Measurements from ENCODE around the gene ANKS3.

The ANKS3 gene

DNA sequence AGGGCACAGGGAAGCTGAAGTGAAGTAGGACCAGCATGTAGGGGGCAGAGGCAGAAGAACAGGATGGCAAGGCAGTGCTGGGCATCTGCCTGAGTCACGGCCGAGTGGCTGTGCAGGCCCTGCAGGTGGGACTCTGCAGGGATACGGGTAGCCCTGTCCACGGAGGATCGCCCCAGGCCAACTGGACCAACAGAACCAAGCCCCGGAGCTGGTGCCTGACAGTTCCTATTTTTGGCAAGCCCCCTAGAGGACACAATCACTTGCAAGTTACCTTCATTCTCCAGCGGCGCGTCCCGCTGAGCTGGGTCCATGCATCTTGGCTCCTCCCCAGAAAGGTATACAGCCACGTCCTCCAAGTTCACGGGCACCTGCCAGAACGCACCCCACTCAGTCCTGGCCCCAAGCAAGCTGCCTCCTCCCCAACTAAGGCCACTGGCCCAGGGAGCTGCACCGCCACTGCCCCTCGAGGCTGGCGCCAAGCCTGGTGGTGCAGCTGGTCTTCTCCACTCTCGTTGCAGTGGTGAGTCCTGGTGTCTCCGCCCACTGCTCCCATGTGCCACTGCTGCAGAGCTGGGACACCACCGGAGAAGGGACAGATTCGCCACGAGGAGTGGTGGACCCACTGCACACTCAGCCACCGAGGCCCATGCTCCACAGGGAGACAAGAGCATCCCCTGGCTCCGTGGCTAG, 26.3 kb upstream of the ANKS3 start:
- no peak for TF ChIP-seq EZH2phosphoT487 (conservative IDR thresholded peaks at IDR 0.05; ENCODE audit: low read length)
- TF ChIP-seq, protein P1, sequence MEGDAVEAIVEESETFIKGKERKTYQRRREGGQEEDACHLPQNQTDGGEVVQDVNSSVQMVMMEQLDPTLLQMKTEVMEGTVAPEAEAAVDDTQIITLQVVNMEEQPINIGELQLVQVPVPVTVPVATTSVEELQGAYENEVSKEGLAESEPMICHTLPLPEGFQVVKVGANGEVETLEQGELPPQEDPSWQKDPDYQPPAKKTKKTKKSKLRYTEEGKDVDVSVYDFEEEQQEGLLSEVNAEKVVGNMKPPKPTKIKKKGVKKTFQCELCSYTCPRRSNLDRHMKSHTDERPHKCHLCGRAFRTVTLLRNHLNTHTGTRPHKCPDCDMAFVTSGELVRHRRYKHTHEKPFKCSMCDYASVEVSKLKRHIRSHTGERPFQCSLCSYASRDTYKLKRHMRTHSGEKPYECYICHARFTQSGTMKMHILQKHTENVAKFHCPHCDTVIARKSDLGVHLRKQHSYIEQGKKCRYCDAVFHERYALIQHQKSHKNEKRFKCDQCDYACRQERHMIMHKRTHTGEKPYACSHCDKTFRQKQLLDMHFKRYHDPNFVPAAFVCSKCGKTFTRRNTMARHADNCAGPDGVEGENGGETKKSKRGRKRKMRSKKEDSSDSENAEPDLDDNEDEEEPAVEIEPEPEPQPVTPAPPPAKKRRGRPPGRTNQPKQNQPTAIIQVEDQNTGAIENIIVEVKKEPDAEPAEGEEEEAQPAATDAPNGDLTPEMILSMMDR (IDR thresholded peaks at IDR 0.05; ENCODE audit: insufficient read depth, low read length, poor library complexity, severe bottlenecking), result no peak
- no peaks in the 10 kb centered on the region for H3K9me3 ChIP-seq (ENCODE audit: insufficient read depth, low read length)

DNA sequence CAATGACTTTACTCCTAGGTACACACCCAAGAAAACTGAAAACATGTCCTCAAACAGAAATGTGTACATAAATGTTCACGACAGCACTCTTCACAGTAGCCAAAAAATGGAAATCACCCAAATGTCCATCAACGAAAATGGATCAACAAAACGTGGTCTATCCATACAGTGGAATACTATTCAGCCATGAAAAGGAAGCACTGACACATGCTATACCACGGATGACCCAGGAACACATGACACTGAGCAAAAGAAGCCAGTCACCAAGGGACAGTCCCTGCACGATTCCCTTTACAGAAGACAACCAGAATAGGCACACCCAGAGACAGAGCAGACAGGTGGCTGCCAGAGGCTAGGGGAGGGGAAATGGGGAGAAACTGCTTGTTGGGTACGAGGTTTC, 21.6 kb upstream of the ANKS3 start:
- Histone ChIP-seq H3K79me2 (ENCODE audit: insufficient read depth, low read length) (no peaks in the 10 kb centered on the region), H3K9me2 (replicated peaks; ENCODE audit: insufficient read depth, low read length) (no peaks in the 10 kb centered on the region), H3K9ac (ENCODE audit: low read length) (no peak overlapping the region), H3K4me2 (ENCODE audit: low read depth, low read length, poor library complexity, severe bottlenecking) (no peak overlapping the region), H4K20me1 (ENCODE audit: low read depth, low read length) (no peaks in the 10 kb centered on the region), H3F3A (ENCODE audit: insufficient read depth) (no peaks in the 10 kb centered on the region), H2AFZ (ENCODE audit: low read depth, low read length, severe bottlenecking) (no peak overlapping the region), H3K27me3 (ENCODE audit: low read length) (no peaks in the 10 kb centered on the region), H3K9me3 (ENCODE audit: insufficient read depth, low read length) (no peaks in the 10 kb centered on the region), H3K4me3 (ENCODE audit: insufficient read depth, low read length, poor library complexity, severe bottlenecking) (no peak overlapping the region), H3K27ac (ENCODE audit: low read depth, low read length) (no peak overlapping the region), H3K36me3 (ENCODE audit: low read length) (0 out of 2 replicates have a peak, but pooled peaks cover 5% of the 10 kb centered on the region)
- TF ChIP-seq, protein P1 (IDR thresholded peaks at IDR 0.05; ENCODE audit: insufficient read depth, low read length, poor library complexity, severe bottlenecking), result no peak
- TF ChIP-seq EZH2phosphoT487 (conservative IDR thresholded peaks at IDR 0.05; ENCODE audit: low read length), result no peak

More for the DNA sequence above, 26.3 kb upstream of the ANKS3 start:
- no peaks in the 10 kb centered on the region for H3K79me2 ChIP-seq (ENCODE audit: insufficient read depth, low read length)
- no peaks in the 10 kb centered on the region for H3F3A ChIP-seq (ENCODE audit: insufficient read depth)
- no peak overlapping the region for H3K27ac ChIP-seq (ENCODE audit: low read depth, low read length)
- no peak overlapping the region for H2AFZ ChIP-seq (ENCODE audit: low read depth, low read length, severe bottlenecking)
- H3K9me2 ChIP-seq (replicated peaks; ENCODE audit: insufficient read depth, low read length), result no peaks in the 10 kb centered on the region
- H3K9ac ChIP-seq (ENCODE audit: low read length), result no peak overlapping the region
- 0 out of 2 replicates have a peak, but pooled peaks cover 3% of the 10 kb centered on the region for H3K36me3 ChIP-seq (ENCODE audit: low read length)
- no peaks in the 10 kb centered on the region for H4K20me1 ChIP-seq (ENCODE audit: low read depth, low read length)
- no peaks in the 10 kb centered on the region for H3K27me3 ChIP-seq (ENCODE audit: low read length)
- no peak overlapping the region for H3K4me3 ChIP-seq (ENCODE audit: insufficient read depth, low read length, poor library complexity, severe bottlenecking)
- H3K4me2 ChIP-seq (ENCODE audit: low read depth, low read length, poor library complexity, severe bottlenecking), result no peak overlapping the region

DNA sequence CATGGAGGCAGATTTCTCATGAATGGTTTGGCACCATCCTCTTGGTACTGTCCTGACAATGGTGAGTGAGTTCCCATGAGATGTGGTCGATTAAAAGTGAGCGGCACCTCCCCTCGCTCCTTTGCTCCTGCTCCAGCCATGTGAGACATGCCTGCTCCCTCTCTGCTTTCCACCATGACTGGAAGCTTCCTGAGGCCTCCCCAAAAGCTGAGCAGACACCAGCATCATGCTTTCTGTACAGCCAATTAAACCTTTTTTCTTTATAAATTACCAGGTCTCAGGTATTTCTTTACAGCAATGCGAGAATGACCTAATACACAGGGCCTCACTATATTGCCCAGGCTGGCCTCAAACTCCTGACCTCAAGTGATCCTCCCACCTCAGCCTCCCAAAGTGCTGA, 20.8 kb upstream of the ANKS3 start:
- no peak overlapping the region for H3K9ac ChIP-seq (ENCODE audit: low read length)
- H3K27ac ChIP-seq (ENCODE audit: low read depth, low read length), result no peak overlapping the region
- no peaks in the 10 kb centered on the region for H3K9me3 ChIP-seq (ENCODE audit: insufficient read depth, low read length)
- H4K20me1 ChIP-seq (ENCODE audit: low read depth, low read length), result no peaks in the 10 kb centered on the region
- no peak overlapping the region for H2AFZ ChIP-seq (ENCODE audit: low read depth, low read length, severe bottlenecking)
- H3K4me3 ChIP-seq (ENCODE audit: insufficient read depth, low read length, poor library complexity, severe bottlenecking), result no peak overlapping the region
- no peaks in the 10 kb centered on the region for H3F3A ChIP-seq (ENCODE audit: insufficient read depth)
- H3K36me3 ChIP-seq (ENCODE audit: low read length), result 0 out of 2 replicates have a peak, but pooled peaks cover 5% of the 10 kb centered on the region
- H3K79me2 ChIP-seq (ENCODE audit: insufficient read depth, low read length), result no peaks in the 10 kb centered on the region
- no peak overlapping the region for H3K4me2 ChIP-seq (ENCODE audit: low read depth, low read length, poor library complexity, severe bottlenecking)
- no peaks in the 10 kb centered on the region for H3K27me3 ChIP-seq (ENCODE audit: low read length)
- no peaks in the 10 kb centered on the region for H3K9me2 ChIP-seq (replicated peaks; ENCODE audit: insufficient read depth, low read length)
- no peak for TF ChIP-seq EZH2phosphoT487 (conservative IDR thresholded peaks at IDR 0.05; ENCODE audit: low read length)
- TF ChIP-seq, protein P1 (IDR thresholded peaks at IDR 0.05; ENCODE audit: insufficient read depth, low read length, poor library complexity, severe bottlenecking), result no peak

Measured in SU-DHL-6 (cell line).